Loucy (cell line): ENCODE results near the gene UQCR10.

ENCODE experiments used
- EZH2phosphoT487 ChIP-seq: fragments of 200-600 bp; IDR thresholded peaks from 2 replicates; pipeline ENCODE4 v1.6.1; 2018; ENCODE audit warnings: antibody characterized with exemption, mild to moderate bottlenecking, moderate library complexity, borderline replicate concordance
- TF ChIP-seq, protein P1 (sequence below): fragments of 200-600 bp; sonication (generic); conservative IDR thresholded peaks from 2 replicates; pipeline ENCODE4 v1.5.1; 2014; ENCODE audit warnings: mild to moderate bottlenecking, antibody characterized with exemption, low read length

GRCh38 chr22:29815580-29815979, 48.4 kb downstream of the UQCR10 start:
- TF ChIP-seq, protein P1, sequence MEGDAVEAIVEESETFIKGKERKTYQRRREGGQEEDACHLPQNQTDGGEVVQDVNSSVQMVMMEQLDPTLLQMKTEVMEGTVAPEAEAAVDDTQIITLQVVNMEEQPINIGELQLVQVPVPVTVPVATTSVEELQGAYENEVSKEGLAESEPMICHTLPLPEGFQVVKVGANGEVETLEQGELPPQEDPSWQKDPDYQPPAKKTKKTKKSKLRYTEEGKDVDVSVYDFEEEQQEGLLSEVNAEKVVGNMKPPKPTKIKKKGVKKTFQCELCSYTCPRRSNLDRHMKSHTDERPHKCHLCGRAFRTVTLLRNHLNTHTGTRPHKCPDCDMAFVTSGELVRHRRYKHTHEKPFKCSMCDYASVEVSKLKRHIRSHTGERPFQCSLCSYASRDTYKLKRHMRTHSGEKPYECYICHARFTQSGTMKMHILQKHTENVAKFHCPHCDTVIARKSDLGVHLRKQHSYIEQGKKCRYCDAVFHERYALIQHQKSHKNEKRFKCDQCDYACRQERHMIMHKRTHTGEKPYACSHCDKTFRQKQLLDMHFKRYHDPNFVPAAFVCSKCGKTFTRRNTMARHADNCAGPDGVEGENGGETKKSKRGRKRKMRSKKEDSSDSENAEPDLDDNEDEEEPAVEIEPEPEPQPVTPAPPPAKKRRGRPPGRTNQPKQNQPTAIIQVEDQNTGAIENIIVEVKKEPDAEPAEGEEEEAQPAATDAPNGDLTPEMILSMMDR, result no peak
- TF ChIP-seq EZH2phosphoT487, result no peak
